Measurements from ENCODE around the gene APOB. TPM values are rescaled to one million over a fixed set of nuclear protein-coding genes. Genes with fewer than 3 reads are reported as not detected.

Gene APOB
- total and polyA plus RNA-seq, 2 of the 13 experiments (the other 11 are each of a cell fraction or from before 2014, with no cell fraction given): 1,569 to 2,515 TPM

DNA sequence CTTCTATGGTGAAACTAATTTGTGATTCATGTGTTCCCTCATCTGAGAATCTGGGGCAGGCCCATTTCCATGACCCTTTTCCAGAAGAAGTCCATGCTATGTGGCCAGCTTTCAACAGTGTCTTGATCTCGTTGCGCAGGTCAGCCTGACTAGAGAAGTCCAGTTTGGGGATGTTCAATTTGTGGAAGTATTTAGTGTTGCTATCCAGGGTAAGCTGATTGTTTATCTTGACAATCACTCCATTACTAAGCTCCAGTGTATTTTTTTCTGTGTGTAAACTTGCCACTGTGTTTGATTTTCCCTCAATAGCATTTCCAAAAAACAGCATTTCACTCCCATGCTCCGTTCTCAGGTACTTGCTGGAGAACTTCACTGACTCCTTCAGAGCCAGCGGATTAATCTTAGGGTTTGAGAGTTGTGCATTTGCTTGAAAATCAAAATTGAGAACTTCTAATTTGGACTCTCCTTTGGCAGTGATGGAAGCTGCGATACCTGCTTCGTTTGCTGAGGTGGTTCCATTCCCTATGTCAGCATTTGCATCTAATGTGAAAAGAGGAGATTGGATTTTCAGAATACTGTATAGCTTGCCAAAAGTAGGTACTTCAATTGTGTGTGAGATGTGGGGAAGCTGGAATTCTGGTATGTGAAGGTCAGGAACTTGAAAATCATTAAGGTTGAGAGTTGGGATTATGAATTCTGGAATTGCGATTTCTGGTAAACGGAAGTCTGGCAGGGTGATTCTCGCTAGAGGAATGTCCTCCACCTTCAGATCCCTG, 35.7 kb downstream of the APOB start (continued):
- TF ChIP-seq BORCS8-MEF2B (CRISPR knock-in tag; IDR thresholded peaks at IDR 0.05): 0 out of 2 replicates have a peak, but pooled peaks have one; percentile 39
- no peak for TF ChIP-seq ZBTB26 (CRISPR knock-in tag; IDR thresholded peaks at IDR 0.05; ENCODE audit: borderline replicate concordance)
- TF ChIP-seq, protein P1, sequence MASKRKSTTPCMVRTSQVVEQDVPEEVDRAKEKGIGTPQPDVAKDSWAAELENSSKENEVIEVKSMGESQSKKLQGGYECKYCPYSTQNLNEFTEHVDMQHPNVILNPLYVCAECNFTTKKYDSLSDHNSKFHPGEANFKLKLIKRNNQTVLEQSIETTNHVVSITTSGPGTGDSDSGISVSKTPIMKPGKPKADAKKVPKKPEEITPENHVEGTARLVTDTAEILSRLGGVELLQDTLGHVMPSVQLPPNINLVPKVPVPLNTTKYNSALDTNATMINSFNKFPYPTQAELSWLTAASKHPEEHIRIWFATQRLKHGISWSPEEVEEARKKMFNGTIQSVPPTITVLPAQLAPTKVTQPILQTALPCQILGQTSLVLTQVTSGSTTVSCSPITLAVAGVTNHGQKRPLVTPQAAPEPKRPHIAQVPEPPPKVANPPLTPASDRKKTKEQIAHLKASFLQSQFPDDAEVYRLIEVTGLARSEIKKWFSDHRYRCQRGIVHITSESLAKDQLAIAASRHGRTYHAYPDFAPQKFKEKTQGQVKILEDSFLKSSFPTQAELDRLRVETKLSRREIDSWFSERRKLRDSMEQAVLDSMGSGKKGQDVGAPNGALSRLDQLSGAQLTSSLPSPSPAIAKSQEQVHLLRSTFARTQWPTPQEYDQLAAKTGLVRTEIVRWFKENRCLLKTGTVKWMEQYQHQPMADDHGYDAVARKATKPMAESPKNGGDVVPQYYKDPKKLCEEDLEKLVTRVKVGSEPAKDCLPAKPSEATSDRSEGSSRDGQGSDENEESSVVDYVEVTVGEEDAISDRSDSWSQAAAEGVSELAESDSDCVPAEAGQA (IDR thresholded peaks at IDR 0.05; ENCODE audit: low read depth): no peak
- TF ChIP-seq, protein P1 (CRISPR knock-in tag; IDR thresholded peaks at IDR 0.05; ENCODE audit: borderline replicate concordance): no peak
- TF ChIP-seq SNAI1 (CRISPR knock-in tag; IDR thresholded peaks at IDR 0.05; ENCODE audit: borderline replicate concordance): 0 out of 2 replicates have a peak, but pooled peaks have one; percentile 68
- no peak for TF ChIP-seq HNRNPK (IDR thresholded peaks at IDR 0.05; ENCODE audit: low read depth, low read length, poor library complexity, severe bottlenecking)
- TF ChIP-seq STAT5B (CRISPR knock-in tag; IDR thresholded peaks at IDR 0.05): no peak
- TF ChIP-seq, protein P2, sequence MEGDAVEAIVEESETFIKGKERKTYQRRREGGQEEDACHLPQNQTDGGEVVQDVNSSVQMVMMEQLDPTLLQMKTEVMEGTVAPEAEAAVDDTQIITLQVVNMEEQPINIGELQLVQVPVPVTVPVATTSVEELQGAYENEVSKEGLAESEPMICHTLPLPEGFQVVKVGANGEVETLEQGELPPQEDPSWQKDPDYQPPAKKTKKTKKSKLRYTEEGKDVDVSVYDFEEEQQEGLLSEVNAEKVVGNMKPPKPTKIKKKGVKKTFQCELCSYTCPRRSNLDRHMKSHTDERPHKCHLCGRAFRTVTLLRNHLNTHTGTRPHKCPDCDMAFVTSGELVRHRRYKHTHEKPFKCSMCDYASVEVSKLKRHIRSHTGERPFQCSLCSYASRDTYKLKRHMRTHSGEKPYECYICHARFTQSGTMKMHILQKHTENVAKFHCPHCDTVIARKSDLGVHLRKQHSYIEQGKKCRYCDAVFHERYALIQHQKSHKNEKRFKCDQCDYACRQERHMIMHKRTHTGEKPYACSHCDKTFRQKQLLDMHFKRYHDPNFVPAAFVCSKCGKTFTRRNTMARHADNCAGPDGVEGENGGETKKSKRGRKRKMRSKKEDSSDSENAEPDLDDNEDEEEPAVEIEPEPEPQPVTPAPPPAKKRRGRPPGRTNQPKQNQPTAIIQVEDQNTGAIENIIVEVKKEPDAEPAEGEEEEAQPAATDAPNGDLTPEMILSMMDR (CRISPR knock-in tag; IDR thresholded peaks at IDR 0.05): no peak
- TF ChIP-seq, protein P3, sequence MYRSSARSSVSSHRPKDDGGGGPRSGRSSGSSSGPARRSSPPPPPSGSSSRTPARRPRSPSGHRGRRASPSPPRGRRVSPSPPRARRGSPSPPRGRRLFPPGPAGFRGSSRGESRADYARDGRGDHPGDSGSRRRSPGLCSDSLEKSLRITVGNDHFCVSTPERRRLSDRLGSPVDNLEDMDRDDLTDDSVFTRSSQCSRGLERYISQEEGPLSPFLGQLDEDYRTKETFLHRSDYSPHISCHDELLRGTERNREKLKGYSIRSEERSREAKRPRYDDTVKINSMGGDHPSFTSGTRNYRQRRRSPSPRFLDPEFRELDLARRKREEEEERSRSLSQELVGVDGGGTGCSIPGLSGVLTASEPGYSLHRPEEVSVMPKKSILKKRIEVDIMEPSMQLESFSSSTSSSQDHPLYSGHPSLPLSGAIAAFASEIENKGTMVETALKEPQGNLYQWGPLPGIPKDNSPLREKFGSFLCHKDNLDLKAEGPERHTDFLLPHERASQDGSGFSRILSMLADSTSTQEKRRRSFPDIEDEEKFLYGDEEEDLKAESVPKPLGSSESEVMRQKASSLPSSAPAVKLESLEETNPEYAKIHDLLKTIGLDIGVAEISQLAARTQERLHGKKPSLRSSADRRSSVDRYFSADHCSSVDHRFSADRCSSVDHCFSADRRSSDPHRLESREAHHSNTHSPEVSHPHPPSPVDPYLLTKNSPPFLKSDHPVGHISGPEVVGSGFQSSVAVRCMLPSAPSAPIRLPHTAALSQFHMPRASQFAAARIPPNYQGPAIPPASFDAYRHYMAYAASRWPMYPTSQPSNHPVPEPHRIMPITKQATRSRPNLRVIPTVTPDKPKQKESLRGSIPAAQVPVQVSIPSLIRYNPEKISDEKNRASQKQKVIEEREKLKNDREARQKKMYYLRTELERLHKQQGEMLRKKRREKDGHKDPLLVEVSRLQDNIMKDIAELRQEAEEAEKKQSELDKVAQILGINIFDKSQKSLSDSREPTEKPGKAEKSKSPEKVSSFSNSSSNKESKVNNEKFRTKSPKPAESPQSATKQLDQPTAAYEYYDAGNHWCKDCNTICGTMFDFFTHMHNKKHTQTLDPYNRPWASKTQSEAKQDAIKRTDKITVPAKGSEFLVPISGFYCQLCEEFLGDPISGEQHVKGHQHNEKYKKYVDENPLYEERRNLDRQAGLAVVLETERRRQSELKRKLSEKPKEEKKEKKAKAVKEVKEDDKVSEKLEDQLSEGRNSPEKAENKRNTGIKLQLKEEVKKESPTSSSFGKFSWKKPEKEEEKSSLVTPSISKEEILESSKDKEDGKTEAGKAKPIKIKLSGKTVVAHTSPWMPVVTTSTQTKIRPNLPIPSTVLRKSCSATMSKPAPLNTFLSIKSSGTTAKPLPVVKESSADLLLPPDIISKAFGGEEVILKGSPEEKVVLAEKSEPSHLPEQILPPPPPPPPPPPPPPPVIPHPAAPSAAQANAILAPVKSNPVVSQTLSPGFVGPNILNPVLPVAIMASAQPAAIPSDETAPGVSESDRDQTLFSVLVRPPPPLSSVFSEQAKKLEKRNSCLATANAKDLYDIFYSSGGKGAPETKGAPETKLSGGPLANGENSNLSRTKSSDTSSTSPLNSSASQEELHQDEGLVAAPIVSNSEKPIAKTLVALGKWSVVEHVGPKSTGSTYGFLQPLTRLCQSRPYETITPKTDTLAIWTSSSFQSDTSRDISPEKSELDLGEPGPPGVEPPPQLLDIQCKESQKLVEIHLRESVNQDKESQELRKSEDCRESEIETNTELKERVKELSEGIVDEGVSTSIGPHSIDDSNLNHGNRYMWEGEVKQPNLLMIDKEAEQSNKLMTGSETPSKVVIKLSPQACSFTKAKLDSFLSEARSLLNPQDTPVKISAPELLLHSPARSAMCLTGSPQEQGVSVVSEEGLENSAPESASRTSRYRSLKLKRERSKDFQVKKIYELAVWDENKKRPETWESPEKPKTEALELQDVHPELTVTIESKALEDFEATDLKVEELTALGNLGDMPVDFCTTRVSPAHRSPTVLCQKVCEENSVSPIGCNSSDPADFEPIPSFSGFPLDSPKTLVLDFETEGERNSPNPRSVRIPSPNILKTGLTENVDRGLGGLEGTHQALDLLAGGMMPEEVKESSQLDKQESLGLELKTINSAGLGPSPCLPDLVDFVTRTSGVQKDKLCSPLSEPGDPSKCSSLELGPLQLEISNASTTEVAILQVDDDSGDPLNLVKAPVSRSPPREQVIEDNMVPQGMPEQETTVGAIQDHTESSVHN (CRISPR knock-in tag; IDR thresholded peaks at IDR 0.05): peak; percentile 72; the same call in 1 of the 2 replicates
- TF ChIP-seq ZMYM3 (CRISPR knock-in tag; IDR thresholded peaks at IDR 0.05): no peak

Data from HepG2 (cell line).